Fibroblast of villous mesenchyme (primary cell): Measurements from ENCODE around the gene BRINP1. TPM values are rescaled to one million over a fixed set of nuclear protein-coding genes. Genes with fewer than 3 reads are reported as not detected.

Source experiments
- DNase-seq: peaks from one replicate; pipeline ENCODE4 v3.0.0-alpha.2; 2010; ENCODE audit warnings: low read depth
- H3K4me3 ChIP-seq: 2 replicates; pipeline ENCODE4 v1.5.1; 2011; ENCODE audit warnings: low read depth, mild to moderate bottlenecking, low read length
- CTCF ChIP-seq: IDR thresholded peaks from 2 replicates; pipeline ENCODE4 v1.5.1; 2012; ENCODE audit warnings: low read depth, mild to moderate bottlenecking, low read length; ENCODE audit not compliant: insufficient read depth
- total RNA-seq: library from RNA; depleted of rRNA; stranded (reverse); fragments of >200 nt; gene quantifications from 2 replicates; pipeline ENCODE4 v1.2.3, GENCODE V29; 2012

The BRINP1 gene
- total RNA-seq, 1 donor = under 0.01 TPM

GRCh38 chr9:119343059-119343990, 25.9 kb downstream of the BRINP1 start:
- no peak for TF ChIP-seq CTCF
- H3K4me3 ChIP-seq = no peak overlapping the region
- no peak for DNase-seq

- TF ChIP-seq CTCF = no peak
- no peak overlapping the region for H3K4me3 ChIP-seq
- no peak for DNase-seq
Measured at GRCh38 chr9:119339056-119339455, 30.2 kb downstream of the BRINP1 start.

- no peak for DNase-seq
- no peak for TF ChIP-seq CTCF
- H3K4me3 ChIP-seq = no peak overlapping the region
Measured at GRCh38 chr9:119337573-119337972, 31.7 kb downstream of the BRINP1 start.

- DNase-seq = no peak
- no peak overlapping the region for H3K4me3 ChIP-seq
- no peak for TF ChIP-seq CTCF
Measured at GRCh38 chr9:119334745-119335144, 34.5 kb downstream of the BRINP1 start.

- H3K4me3 ChIP-seq = no peak overlapping the region
- TF ChIP-seq CTCF = no peak
- DNase-seq = no peak
Measured at GRCh38 chr9:119333507-119334229, 35.6 kb downstream of the BRINP1 start.

GRCh38 chr9:119332522-119332921, 36.7 kb downstream of the BRINP1 start:
- H3K4me3 ChIP-seq = no peak overlapping the region
- TF ChIP-seq CTCF = no peak
- no peak for DNase-seq
